GM19324 (cell line): Measurements from ENCODE around the gene KCNRG.
"Not testable (repeated sequence)": the region's sequence is repeated elsewhere in the genome, so short reads cannot be mapped to it uniquely, and the experiment has no call there.

Source experiments
- ATAC-seq: cut with Tn5 transposase; IDR thresholded peaks from one replicate; pipeline ENCODE4 v1.9.1; 2021; ENCODE audit warnings: mild to moderate bottlenecking, moderate library complexity; ENCODE audit not compliant: unreplicated experiment, low FRiP score

KCNRG gene

DNA sequence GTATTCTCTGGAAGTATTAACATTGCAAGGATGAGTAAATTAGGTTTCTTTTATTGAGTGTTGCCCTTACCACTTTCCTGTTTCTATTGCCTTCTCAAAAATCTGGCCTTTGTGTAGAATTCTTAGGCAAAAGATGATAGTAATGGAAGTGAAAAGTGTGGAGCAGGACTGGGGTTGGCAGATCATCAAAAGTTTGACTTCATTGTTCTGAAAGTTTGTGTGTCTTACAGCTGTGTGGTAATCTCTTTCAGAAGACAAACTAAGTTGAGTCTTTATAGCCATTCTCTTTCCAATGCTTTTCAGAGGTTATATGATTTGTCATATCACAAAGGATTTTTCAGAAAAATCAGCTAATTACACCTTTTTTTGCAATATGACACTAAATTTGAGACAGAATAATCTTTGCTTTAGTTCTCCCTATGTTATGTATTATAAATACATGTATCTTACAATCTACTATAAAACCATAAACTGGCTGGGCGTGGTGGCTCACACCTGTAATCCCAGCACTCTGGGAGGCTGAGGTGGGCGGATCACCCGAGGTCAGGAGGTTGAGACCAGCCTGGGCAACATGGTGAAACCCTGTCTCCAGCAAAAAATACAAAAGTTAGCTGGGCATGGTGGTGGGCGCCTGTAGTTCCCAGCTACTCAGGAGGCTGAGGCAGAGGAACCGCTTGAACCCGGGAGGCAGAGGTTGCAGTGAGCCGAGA, 8.7 kb upstream of the KCNRG start:
- ATAC-seq = no peak

GRCh38 chr13:50011461-50011860, 3.8 kb upstream of the KCNRG start:
- no peak for ATAC-seq

- ATAC-seq = no peak
Observed at GRCh38 chr13:50012396-50013169, 2.7 kb upstream of the KCNRG start.

DNA sequence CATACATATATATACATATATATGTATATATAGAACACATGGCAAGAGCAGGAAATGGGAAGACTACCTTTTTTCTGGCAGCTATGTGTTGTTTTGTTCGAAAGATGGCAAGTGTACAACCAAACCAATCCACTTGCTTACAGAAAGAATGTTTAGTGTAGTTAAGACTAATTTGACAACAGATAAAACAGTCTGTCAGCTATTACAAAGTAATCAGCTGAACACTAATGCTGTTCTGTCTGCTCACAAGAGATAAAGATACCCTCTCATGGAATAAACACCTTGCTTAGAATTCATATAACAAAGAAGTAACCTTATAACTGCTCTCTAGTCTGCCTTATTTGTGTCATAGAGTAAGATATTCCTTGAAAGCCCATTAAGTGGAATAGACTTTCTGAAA, 858 bp upstream of the KCNRG start:
- no peak for ATAC-seq

DNA sequence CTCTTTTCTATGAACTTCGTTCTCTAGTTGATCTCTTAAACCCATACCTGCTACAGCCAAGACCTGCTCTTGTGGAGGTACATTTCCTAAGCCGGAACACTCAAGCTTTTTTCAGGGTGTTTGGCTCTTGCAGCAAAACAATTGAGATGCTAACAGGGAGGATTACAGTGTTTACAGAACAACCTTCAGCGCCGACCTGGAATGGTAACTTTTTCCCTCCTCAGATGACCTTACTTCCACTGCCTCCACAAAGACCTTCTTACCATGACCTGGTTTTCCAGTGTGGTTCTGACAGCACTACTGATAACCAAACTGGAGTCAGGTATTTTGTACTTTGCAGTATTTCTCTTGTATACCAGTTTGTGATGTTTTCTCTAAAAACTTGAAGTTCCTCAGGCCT, 506 bp downstream of the KCNRG start:
- no peak for ATAC-seq

DNA sequence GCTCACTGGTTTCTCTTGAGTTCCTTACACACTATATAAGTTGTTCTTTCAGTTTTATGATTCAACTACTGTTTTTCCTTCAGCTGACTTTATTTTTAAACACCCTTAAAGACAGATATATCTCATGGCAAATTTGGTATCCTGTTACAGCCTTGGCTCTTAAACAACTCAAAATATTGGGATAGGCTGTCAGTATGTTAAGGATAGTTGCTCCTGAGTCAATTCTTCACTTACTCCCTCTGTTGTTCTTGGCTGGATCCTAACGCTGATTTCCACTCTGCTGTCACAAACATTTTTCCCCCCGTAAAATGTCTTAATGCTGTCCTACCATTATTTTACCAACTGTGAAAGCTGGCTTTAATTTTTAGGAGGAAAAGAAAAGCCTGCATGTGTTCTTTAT, 1.2 kb downstream of the KCNRG start:
- no peak for ATAC-seq

DNA sequence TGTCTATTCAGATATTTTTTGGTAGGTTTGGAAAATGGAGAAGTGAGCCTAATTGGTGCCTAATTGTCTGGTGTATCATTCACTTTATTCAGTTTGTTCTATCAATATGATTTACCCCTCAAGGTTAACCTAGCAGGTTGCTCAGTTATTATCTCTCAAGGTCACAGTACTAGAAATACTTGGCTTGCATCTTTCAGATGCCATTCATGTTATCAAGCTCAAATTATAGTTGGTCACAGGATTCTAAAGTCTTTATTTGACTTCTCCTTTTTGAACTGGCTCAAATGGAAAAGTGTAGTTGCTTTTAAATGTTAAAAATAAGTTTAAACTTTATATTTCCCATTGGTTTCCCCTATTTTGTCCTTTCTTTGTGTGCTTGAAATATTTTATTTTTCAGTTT, 2.6 kb downstream of the KCNRG start:
- no peak for ATAC-seq

DNA sequence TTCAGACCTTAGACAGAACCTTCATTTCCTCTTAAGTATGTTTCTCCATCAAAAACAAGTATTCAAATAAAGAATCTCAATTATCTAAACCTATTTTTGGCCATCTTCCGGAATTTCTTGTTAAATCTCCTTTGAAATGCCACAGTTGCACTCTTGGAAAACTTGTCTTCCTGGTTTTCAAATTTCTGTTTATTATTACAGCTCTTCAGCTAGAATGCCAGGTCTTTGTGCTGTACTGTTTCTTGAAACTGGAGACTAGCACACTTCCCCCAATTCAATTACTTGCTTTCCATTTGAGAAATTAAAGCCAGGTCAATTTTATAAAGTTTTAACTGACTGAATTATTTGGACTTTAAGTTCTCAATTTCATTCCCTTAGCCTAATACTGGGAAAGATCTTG, 10.2 kb downstream of the KCNRG start:
- ATAC-seq = no peak

DNA sequence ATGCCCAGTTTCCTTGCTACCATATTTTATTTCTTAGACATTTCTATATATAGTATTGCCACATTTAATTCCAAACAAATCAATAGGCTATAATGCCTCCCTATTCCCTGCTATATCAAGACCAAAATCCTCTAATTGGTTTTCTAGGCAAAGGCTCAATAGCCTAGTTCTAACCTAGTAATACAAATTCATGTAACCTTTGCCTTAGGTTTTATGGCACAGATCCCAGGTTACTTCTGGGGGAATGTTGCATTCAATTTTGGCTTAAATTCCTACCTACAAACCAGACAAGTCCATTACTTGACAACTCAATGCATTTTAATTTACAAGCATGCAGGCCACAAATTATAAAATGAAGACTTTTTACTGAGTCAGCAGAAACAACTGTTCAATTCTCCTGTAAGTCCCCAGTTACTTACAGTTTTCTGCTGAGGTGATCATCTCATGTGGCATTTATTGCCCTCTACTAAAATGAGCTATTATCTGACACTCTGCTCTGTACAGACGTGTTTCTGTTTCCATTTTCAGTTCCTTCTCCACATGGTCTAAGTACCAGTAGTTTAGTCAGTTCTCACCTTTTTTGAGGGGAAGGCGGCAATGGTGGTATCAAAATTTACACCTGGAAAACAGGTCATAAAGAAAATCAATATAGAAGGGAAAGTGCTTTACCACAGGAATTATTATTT, 11.7 kb downstream of the KCNRG start:
- ATAC-seq = peak; percentile 97

- ATAC-seq = no peak
Observed at GRCh38 chr13:50030315-50030714, 15.1 kb downstream of the KCNRG start.

GRCh38 chr13:50033725-50034124, 18.5 kb downstream of the KCNRG start:
- ATAC-seq = no peak

GRCh38 chr13:50037788-50038187, 22.5 kb downstream of the KCNRG start:
- ATAC-seq = no peak

GRCh38 chr13:50038266-50038665, 23.0 kb downstream of the KCNRG start:
- no peak for ATAC-seq

- ATAC-seq = no peak
Observed at GRCh38 chr13:50052478-50052877, 37.2 kb downstream of the KCNRG start.

DNA sequence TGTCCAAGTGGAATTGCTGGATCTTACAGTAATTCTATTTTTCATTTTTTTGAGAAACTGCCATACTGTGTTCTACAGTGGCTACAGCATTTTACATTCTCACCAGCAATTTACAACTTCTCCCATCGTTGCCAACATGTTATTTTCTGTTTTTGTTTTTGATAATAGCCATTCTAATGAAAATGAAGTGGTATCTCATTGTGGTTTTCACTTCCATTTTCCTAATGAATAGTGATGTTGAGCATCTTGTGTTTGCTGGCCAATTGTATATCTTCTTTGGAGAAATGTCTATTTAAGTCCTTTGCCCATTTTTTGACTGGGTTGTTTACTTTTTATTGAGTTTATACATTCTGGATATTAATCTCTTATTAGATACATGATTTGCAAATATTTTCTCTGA, 38.6 kb downstream of the KCNRG start:
- ATAC-seq = no peak

DNA sequence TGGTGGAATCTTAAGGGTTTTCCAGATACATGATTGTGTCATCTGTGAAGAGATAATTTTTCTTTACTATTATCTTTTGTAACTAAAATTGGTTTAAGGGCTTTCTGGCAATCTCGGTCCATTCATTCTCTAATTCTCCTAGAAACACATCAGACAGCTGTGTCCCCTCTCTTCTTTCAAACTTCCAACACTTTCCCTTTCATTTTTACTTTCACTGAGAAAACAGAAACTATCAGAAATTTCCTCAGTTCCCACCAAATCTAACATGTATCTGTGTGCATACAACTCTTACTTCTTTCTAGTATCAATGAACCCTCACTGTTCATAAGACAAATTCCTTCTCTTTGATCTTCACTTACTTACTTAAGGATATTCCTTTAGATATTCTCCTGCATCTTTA, 40.2 kb downstream of the KCNRG start:
- ATAC-seq = no peak

DNA sequence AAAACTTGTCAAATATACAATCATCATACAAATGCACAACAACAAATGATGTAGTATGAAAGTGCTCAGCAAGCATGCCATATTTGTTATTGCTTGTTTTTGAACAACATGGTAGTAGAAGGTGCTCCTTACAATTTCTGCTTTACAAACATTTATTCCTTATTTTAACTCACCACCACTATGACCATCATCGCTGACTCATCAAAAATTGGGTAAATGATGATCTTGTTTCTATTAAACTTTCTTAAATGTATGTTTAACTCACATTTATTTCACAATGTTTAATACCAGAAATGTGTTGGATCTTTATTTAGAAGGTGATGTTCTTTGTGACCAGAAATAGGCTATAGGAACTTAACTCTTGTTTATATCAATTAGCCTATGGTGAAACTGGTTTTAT, 45.5 kb downstream of the KCNRG start:
- no peak for ATAC-seq

- ATAC-seq = not testable (repeated sequence)
Observed at GRCh38 chr13:50062336-50062735, 47.1 kb downstream of the KCNRG start.

DNA sequence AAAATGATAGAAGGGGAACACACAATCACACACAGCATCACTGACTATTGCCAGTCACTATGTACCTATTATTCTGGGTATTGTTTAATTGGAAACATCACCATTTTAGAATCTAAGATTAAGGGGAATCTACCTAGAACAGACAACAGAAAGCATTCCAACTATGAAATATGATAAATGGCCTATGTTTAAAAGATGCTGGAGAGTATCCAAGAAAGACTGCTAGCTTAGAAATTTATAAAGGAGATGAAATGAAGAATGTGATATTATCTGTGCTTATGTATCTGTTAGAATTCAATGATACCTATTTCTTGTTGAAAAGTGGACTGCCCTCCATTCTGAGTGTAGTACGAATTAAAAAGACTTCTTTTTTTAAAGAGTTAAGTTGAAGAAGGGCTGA, 50.5 kb downstream of the KCNRG start:
- ATAC-seq = no peak

- ATAC-seq = no peak
Observed at GRCh38 chr13:50068508-50068907, 53.3 kb downstream of the KCNRG start.

DNA sequence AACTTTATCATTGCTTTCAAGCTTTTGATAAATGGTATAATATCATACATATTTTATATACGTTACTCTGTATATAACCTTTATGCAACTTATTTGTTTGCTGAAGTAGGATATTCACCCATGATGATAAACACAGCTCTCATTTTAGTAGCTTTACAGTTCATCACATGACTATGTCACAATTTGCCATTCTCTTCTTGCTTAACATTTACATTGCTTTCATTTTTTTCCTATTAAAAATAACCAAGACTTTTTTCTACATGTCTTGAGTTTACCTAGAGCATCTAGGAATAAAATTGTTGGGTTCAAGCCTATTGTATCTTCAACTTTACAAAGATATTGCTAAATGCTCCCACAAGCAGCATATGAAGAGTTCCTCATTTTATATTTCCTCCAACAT, 54.0 kb downstream of the KCNRG start:
- ATAC-seq = no peak

DNA sequence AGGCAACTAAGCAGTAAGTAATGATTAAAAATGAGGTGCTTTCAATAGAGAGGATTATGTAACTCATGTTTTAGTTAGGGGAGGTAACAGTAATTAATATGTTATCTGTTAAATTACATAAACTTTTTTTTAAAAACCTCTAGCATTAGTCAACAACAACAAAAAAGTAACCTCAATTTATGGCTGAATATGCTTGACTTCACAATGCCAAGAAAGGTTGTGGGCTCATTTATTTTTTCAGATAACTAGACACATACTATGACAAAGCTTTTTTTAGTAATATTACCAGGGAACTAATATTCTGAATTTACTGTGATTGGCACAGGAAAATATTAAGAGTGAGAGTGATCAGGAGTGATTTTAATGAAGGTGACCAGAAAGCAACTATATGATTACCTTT, 54.9 kb downstream of the KCNRG start:
- no peak for ATAC-seq
